ENCODE data around the gene MICALL2.

DNA sequence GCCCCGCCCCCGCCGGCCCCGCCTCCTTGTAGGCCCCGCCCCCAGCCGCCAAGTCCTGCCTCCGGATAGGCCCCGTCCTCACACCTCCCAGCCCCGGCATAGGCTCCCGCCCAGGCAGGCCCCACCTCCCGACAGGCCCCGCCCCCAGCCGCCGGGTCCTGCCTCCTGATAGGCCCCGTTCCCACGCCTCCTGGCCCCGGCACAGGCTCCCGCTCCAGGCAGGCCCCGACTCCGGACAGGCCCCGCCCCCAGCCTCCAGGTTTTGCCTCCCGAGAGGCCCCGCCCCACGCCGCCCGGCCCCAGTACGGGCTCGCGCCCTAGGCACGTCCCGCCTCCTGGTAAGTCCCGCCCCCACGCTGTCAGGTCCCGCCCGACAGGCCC, 232 bp upstream of the MICALL2 start:
- TF ChIP-seq, protein P1, sequence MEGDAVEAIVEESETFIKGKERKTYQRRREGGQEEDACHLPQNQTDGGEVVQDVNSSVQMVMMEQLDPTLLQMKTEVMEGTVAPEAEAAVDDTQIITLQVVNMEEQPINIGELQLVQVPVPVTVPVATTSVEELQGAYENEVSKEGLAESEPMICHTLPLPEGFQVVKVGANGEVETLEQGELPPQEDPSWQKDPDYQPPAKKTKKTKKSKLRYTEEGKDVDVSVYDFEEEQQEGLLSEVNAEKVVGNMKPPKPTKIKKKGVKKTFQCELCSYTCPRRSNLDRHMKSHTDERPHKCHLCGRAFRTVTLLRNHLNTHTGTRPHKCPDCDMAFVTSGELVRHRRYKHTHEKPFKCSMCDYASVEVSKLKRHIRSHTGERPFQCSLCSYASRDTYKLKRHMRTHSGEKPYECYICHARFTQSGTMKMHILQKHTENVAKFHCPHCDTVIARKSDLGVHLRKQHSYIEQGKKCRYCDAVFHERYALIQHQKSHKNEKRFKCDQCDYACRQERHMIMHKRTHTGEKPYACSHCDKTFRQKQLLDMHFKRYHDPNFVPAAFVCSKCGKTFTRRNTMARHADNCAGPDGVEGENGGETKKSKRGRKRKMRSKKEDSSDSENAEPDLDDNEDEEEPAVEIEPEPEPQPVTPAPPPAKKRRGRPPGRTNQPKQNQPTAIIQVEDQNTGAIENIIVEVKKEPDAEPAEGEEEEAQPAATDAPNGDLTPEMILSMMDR (IDR thresholded peaks at IDR 0.05): no peak
- TF ChIP-seq POLR2A (IDR thresholded peaks at IDR 0.05): no peak

Data from testis (tissue), 2 donors.